Measurements from ENCODE around the gene VHLL. TPM values are rescaled to one million over a fixed set of nuclear protein-coding genes. Genes with fewer than 3 reads are reported as not detected.

VHLL gene
- polyA plus RNA-seq, 1 donor from 2014 or later: not detected

DNA sequence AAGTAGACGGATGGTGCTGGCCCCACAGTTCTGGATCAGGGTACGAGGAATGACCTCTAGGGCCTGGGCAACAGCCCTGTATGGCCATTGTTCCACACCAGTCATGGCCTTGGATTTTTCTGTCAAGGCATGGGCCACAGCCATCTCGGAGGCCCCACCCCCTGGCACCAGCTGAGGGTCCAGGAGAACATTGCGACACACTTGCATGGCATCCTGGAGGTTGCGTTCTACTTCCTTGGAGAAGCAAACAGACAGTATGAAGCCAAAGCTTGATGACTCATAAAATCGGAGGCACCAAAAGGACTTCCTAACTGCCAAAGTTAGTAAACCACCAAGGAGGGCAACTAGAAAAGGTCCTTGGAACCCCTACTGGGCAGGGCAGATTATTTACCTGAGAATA lies 11.9 kb upstream of the VHLL start:
- H3K27ac Mint-ChIP-seq: no peak overlapping the region
- H3K9me3 Mint-ChIP-seq: no peaks in the 10 kb centered on the region
- peaks cover 6% of the 10 kb centered on the region for H3K36me3 Mint-ChIP-seq
- no peak overlapping the region for H3K4me3 Mint-ChIP-seq
- no peaks in the 10 kb centered on the region for H3K4me1 Mint-ChIP-seq
- no peaks in the 10 kb centered on the region for H3K27me3 Mint-ChIP-seq

DNA sequence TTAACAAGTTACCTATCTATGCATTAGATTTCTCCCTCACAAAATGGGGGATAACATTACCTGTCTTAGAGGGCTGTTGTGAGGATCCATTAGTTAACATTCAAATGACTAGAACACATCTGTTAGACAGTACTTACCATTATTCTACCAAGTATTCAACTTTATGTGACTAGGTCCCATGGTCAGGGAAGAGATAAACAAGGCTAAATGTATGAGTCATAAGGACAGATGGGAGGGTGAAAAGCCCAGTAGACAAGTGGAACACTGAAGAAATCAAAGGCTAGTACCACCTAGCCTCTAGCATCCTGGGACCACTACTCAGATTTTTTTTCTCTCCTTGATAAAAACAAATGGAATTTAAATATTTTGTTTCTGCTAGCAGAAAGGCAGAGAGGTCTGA lies 9.0 kb upstream of the VHLL start:
- no peaks in the 10 kb centered on the region for H3K4me1 Mint-ChIP-seq
- no peaks in the 10 kb centered on the region for H3K9me3 Mint-ChIP-seq
- no peak overlapping the region for H3K27ac Mint-ChIP-seq
- no peaks in the 10 kb centered on the region for H3K27me3 Mint-ChIP-seq
- H3K36me3 Mint-ChIP-seq: peaks cover 5% of the 10 kb centered on the region
- H3K4me3 Mint-ChIP-seq: no peak overlapping the region

DNA sequence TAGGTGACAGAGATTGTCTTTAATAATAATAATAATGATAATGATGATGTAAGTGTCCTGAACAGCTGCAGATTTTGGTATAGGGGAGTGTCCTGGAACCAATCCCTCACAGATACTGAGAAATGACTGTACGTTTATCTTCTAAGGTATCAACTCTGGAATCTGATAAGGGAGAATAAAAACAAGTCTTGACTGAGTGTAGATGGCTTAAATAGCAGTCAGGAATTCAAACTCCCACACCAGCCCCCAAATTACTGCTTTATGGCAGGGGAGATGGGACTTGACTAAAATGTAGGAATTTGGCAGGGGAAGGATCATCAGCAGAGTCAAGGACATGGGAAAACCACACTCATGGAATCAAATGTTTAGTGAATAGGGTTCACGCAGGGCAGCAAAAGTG lies 6.1 kb upstream of the VHLL start:
- no peak overlapping the region for H3K4me3 Mint-ChIP-seq
- H3K36me3 Mint-ChIP-seq: peaks cover 5% of the 10 kb centered on the region
- peaks cover 0 to 2% (median 0%) of the 10 kb centered on the region in 3 donors for H3K4me1 Mint-ChIP-seq
- H3K27ac Mint-ChIP-seq: no peak overlapping the region
- H3K9me3 Mint-ChIP-seq: no peaks in the 10 kb centered on the region
- H3K27me3 Mint-ChIP-seq: no peaks in the 10 kb centered on the region

DNA sequence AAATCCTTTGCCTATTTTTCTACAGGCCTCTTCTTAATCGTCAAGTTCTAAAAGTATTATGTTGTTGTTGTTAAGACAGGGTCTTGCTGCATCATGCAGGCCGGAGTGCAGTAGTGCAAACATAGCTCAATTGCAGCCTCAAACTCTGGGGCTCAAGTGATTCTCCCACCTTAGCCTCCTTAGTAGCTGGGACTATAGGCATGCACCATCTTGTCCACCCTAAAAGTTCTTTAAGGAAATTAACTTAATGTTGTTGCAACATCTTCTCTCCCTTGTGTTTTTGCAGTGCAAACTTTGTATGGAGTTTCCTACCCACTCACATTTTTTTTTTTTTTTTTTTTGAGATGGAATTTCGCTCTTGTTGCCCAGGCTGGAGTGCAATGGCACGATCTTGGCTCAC lies 4.1 kb upstream of the VHLL start:
- H3K36me3 Mint-ChIP-seq: peaks cover 3% of the 10 kb centered on the region
- no peak overlapping the region for H3K27ac Mint-ChIP-seq

DNA sequence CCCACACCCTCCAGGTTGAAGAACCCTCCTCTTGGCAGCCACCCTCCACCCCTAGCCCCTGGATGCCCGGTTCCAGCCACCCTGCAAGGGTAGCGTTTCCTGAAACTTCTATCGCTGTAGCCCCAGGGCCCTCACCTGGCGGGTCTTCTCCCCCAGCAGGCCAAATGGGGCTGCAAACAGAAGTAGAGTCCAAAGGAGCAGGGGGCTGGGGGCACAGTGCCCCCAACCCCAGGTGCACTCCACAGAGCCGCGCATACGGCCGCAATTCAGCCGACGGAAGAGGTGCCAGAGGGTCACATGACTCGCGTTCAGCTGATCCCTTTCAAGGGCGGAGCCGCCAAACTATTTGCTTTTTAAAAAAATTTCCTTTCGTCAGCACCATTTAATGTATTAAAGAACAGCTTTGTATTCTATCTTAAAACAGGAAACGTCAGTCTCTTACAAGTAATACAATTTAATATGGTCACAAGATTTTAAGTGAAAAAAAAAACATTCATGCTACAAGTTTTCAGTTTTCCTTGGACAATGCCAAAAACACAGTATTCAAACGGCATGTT lies 3.6 kb downstream of the VHLL start, which contains the start of gene GLMP:
TSS of gene GLMP (minus strand) at position 289 of the 557 bp plus-strand sequence. CDS start at position 255, 34 bp downstream.
- Mint-ChIP-seq H3K9me3 (no peaks in the 10 kb centered on the region), H3K36me3 (peaks cover 2% of the 10 kb centered on the region), H3K27ac (peak within 1 kb of the TSS; percentile 61 to 94 (median 84)), H3K4me1 (peaks cover 5 to 13% (median 12%) of the 10 kb centered on the region in 3 donors), H3K27me3 (no peaks in the 10 kb centered on the region), H3K4me3 (peak within 1 kb of the TSS; percentile 87 to 96 (median 92))

More for the DNA sequence above, 4.1 kb upstream of the VHLL start:
- Mint-ChIP-seq H3K4me3 (no peak overlapping the region), H3K4me1 (peaks cover 0 to 2% (median 0%) of the 10 kb centered on the region in 3 donors), H3K9me3 (no peaks in the 10 kb centered on the region), H3K27me3 (no peaks in the 10 kb centered on the region)

DNA sequence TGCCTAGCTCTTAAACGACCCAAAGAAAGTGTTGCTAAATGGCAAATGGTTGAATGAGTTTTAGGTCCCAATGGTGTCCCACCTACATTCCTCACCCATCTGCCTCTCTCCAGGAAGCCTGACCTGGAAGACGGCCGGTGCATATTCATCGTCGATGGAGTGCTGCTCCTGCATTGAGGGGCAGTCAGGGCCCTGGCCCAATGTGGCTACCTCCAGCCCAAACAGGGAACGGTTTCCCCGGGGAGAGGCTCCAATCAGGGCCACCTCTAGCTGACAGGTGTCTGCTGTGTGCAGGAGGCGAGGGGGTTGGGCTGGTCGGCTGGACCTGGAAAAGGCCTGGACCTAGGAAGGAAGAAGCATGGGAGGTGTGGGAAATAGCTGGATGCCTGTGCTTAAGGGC lies 5.2 kb downstream of the VHLL start:
- peak overlapping the region in 1 of 4 donors; percentile 52 for H3K4me3 Mint-ChIP-seq
- peaks cover 2% of the 10 kb centered on the region for H3K36me3 Mint-ChIP-seq
- H3K27me3 Mint-ChIP-seq: no peaks in the 10 kb centered on the region
- no peaks in the 10 kb centered on the region for H3K9me3 Mint-ChIP-seq
- no peak overlapping the region for H3K27ac Mint-ChIP-seq
- peaks cover 5 to 16% (median 13%) of the 10 kb centered on the region in 3 donors for H3K4me1 Mint-ChIP-seq

DNA sequence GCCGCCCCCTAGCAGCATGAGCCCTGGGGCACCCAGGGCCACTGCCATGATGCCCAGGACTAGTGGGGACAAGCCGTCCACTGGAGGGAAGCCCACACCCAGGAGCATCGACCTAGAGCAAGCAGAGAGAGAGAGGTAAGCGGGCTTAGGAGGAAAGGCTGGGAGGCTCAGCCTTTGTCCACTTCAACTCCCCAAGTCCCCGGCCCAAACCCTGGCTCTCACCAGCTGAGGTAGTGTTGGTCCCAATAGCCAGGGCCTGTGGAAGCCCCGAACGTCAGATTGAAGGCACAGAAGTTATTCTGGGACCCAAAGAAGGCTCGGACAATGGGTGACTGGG lies 6.0 kb downstream of the VHLL start:
- Mint-ChIP-seq H3K4me1 (peaks cover 5 to 16% (median 13%) of the 10 kb centered on the region in 3 donors), H3K9me3 (no peaks in the 10 kb centered on the region), H3K27me3 (no peaks in the 10 kb centered on the region), H3K4me3 (peak overlapping the region in 1 of 4 donors; percentile 43), H3K27ac (no peak overlapping the region), H3K36me3 (peaks cover 3% of the 10 kb centered on the region)

- Mint-ChIP-seq H3K4me3 (peak overlapping the region; percentile 63 to 90 (median 72)), H3K36me3 (peaks cover 3% of the 10 kb centered on the region), H3K27ac (peak overlapping the region in 2 of 3 donors; percentile 59 to 89), H3K9me3 (no peaks in the 10 kb centered on the region), H3K4me1 (peaks cover 5 to 16% (median 13%) of the 10 kb centered on the region in 3 donors), H3K27me3 (no peaks in the 10 kb centered on the region)
These were observed 7.7 kb downstream of the VHLL start for GRCh38 chr1:156291226-156292061.

DNA sequence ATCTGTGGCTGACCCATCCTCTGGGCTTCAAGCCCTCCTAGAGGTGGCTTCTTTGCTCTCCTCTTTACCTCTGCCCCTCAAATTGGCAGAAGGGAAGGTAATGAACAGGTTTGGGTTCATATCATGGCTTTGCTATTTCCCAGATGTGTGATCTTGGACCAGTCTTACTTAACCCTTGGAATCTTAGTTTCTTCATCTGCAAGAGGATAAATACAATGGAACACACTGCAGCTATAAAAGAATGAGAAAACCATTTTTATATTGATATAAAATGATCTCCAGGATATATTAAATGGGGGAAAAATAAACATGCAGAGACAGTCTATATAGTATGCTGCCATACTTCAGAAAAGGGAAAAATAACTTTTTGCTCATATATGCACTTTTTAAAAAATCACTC lies 9.2 kb downstream of the VHLL start:
- H3K9me3 Mint-ChIP-seq: no peaks in the 10 kb centered on the region
- no peak overlapping the region for H3K27ac Mint-ChIP-seq
- no peaks in the 10 kb centered on the region for H3K27me3 Mint-ChIP-seq
- H3K4me3 Mint-ChIP-seq: peak overlapping the region in 1 of 4 donors; percentile 15
- H3K4me1 Mint-ChIP-seq: peaks cover 1 to 10% (median 5%) of the 10 kb centered on the region in 3 donors
- H3K36me3 Mint-ChIP-seq: peaks cover 3% of the 10 kb centered on the region

DNA sequence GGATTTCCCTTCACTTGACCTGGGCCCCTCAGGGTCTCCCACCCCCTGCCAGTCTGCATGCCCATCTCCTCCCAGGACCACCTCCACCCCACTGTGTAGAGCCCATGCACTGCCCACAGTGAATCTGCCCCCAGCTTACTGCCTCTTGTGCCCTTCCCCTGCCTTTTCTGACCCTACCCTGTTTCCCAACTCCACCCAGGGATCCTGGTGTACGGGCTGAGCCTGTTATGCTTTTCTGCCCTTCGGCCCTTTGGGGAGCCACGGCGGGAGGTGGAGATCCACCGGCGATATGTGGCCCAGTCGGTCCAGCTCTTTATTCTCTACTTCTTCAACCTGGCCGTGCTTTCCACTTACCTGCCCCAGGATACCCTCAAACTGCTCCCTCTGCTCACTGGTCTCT lies 13.0 kb downstream of the VHLL start:
- Mint-ChIP-seq H3K4me1 (peaks cover 18 to 26% (median 21%) of the 10 kb centered on the region in 3 donors), H3K9me3 (peaks cover 0 to 2% (median 0%) of the 10 kb centered on the region in 3 donors), H3K27me3 (no peaks in the 10 kb centered on the region), H3K4me3 (peak overlapping the region in 2 of 4 donors; percentile 12 to 33), H3K36me3 (peaks cover 5% of the 10 kb centered on the region), H3K27ac (no peak overlapping the region)

DNA sequence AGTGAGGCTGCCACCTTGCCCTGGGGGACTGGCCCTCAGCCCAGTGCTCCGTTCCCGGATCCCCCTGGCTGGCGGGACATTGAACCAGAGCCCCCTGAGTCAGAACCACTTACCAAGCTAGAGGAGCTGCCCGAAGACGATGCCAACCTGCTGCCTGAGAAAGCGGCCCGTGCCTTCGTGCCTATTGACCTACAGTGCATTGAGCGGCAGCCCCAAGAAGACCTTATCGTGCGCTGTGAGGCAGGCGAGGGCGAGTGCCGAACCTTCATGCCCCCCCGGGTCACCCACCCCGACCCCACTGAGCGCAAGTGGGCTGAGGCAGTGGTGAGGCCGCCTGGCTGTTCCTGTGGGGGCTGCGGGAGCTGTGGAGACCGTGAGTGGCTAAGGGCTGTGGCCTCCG lies 13.7 kb downstream of the VHLL start:
- H3K4me3 Mint-ChIP-seq: peak overlapping the region in 1 of 4 donors; percentile 11
- peaks cover 24 to 32% (median 26%) of the 10 kb centered on the region in 3 donors for H3K4me1 Mint-ChIP-seq
- no peaks in the 10 kb centered on the region for H3K27me3 Mint-ChIP-seq
- H3K27ac Mint-ChIP-seq: no peak overlapping the region
- H3K9me3 Mint-ChIP-seq: peaks cover 0 to 2% (median 0%) of the 10 kb centered on the region in 3 donors
- peaks cover 5% of the 10 kb centered on the region for H3K36me3 Mint-ChIP-seq

DNA sequence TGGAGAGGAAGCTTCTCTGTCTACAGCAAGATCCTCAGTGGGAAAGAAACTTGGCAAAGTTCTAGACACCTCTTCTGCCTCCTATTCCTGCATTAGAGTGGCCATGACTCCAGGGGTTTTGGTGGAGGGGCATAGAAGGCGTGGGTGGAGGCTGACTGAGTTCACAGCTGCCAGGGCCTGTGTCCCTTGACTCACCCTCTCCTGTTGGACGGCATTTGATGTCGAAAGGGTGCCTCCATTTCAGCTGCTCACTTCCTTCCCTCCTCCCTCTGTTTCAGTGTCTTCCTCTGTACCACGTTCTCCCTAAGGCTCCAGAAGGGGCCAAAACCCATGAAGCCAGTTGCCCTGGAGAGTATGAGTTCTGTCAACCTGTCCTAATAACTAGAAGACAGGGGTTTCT lies 14.3 kb downstream of the VHLL start:
- no peak overlapping the region for H3K27ac Mint-ChIP-seq

DNA sequence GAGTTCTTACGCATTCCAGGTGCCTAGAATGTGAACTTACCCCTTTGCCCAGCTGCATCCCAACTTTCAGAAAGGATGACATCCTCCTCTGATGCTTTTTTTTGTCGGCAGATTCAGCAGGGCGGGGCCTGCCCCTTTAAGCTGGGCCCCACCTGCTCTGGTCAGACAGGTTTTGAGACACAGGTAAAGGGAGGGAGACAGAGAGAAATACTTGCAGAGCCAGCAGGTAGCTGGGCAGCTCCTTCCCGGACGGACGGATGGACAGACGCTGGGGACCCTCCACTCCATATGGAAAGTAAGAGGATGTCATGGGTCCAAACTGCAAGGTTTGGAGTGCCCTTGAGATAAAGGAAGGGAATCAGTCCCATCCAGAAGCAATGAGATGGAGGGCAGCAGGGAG lies 15.0 kb downstream of the VHLL start, which contains the start of gene TMEM79:
TSS of gene TMEM79 (plus strand) at position 214 of the 400 bp plus-strand sequence. CDS start 902 bp downstream, outside the sequence.
- Mint-ChIP-seq H3K27me3 (no peaks in the 10 kb centered on the region), H3K27ac (peak within 1 kb of the TSS in 2 of 3 donors; percentile 94 to 95)

More for the DNA sequence above, 14.3 kb downstream of the VHLL start:
- peaks cover 0 to 2% (median 0%) of the 10 kb centered on the region in 3 donors for H3K9me3 Mint-ChIP-seq
- H3K4me3 Mint-ChIP-seq: peak overlapping the region in 1 of 4 donors; percentile 11
- H3K36me3 Mint-ChIP-seq: peaks cover 4% of the 10 kb centered on the region
- H3K27me3 Mint-ChIP-seq: no peaks in the 10 kb centered on the region
- H3K4me1 Mint-ChIP-seq: peaks cover 24 to 36% (median 32%) of the 10 kb centered on the region in 3 donors

DNA sequence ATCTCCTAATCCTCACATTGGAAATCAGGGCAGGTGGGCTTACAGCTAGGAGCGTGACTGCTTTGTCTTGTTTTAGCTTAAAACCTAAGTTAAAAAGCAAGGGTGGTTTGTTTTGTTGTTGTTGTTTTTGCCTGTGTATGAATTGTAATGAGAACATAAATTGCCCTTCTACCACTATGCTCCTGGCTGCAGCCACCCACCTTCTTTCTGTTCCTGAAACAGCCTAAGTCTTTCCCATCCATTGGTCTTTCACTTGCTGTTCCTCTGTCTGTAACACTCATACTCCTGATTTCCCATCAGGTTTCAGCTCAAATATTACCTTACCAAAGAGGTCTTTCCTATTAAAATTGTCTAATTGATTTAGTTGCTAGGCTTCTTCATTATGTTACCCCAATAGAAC lies 15.6 kb downstream of the VHLL start:
- H3K4me3 Mint-ChIP-seq: peak overlapping the region; percentile 94 to 98 (median 96)
- H3K9me3 Mint-ChIP-seq: peaks cover 0 to 2% (median 0%) of the 10 kb centered on the region in 3 donors
- H3K4me1 Mint-ChIP-seq: peaks cover 24 to 34% (median 32%) of the 10 kb centered on the region in 3 donors

More for the DNA sequence above, 15.0 kb downstream of the VHLL start, which contains the start of gene TMEM79:
- Mint-ChIP-seq H3K9me3 (peaks cover 0 to 2% (median 0%) of the 10 kb centered on the region in 3 donors), H3K36me3 (peaks cover 3% of the 10 kb centered on the region), H3K4me1 (peaks cover 24 to 34% (median 32%) of the 10 kb centered on the region in 3 donors), H3K4me3 (peak within 1 kb of the TSS; percentile 94 to 98 (median 96))

More for the DNA sequence above, 15.6 kb downstream of the VHLL start:
- no peaks in the 10 kb centered on the region for H3K27me3 Mint-ChIP-seq
- H3K27ac Mint-ChIP-seq: peak overlapping the region in 2 of 3 donors; percentile 94 to 95
- H3K36me3 Mint-ChIP-seq: peaks cover 2% of the 10 kb centered on the region

All from IgD-negative memory B cell (primary cell).